Measurements from ENCODE around the gene C6orf132.

Gene C6orf132

GRCh38 chr6:42135722-42136121 is 6.7 kb downstream of the C6orf132 start:
- H3K4me3 ChIP-seq (replicated peaks; ENCODE audit: low read depth, low read length), result no peak overlapping the region
- DNase-seq (ENCODE audit: low read depth), result no peak
- TF ChIP-seq, protein P1, sequence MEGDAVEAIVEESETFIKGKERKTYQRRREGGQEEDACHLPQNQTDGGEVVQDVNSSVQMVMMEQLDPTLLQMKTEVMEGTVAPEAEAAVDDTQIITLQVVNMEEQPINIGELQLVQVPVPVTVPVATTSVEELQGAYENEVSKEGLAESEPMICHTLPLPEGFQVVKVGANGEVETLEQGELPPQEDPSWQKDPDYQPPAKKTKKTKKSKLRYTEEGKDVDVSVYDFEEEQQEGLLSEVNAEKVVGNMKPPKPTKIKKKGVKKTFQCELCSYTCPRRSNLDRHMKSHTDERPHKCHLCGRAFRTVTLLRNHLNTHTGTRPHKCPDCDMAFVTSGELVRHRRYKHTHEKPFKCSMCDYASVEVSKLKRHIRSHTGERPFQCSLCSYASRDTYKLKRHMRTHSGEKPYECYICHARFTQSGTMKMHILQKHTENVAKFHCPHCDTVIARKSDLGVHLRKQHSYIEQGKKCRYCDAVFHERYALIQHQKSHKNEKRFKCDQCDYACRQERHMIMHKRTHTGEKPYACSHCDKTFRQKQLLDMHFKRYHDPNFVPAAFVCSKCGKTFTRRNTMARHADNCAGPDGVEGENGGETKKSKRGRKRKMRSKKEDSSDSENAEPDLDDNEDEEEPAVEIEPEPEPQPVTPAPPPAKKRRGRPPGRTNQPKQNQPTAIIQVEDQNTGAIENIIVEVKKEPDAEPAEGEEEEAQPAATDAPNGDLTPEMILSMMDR (IDR thresholded peaks at IDR 0.05; ENCODE audit: low read length, missing control alignments), result no peak

DNA sequence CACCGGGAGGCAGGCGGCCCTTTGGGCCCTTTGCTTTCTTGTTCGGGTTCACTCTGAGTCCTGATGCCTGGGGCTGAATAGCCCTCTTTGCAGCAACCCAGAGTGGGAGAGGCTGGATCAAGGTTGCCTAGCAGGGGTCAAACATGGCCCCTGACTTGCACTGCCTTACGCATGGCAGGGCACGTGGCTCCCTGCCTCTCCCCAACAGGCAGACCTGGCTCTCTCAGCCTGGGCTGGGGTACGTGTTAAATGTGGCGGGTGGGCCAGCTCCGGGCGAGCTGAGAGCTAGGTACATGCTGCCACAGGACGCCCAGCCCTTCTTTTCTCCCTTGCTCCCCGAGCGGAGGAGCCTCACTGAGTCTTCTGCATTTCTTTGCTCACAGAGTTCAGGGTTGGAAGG is 7.3 kb downstream of the C6orf132 start:
- TF ChIP-seq, protein P1 (IDR thresholded peaks at IDR 0.05; ENCODE audit: low read length, missing control alignments), result no peak
- no peak for DNase-seq (ENCODE audit: low read depth)
- no peak overlapping the region for H3K4me3 ChIP-seq (replicated peaks; ENCODE audit: low read depth, low read length)

- TF ChIP-seq, protein P1 (IDR thresholded peaks at IDR 0.05; ENCODE audit: low read length, missing control alignments), result no peak
- H3K4me3 ChIP-seq (replicated peaks; ENCODE audit: low read depth, low read length), result no peak overlapping the region
- DNase-seq (ENCODE audit: low read depth), result no peak
These were observed 8.5 kb downstream of the C6orf132 start for GRCh38 chr6:42133926-42134325.

GRCh38 chr6:42131531-42131930 is 10.9 kb downstream of the C6orf132 start:
- DNase-seq (ENCODE audit: low read depth), result peak; percentile 71
- TF ChIP-seq, protein P1 (IDR thresholded peaks at IDR 0.05; ENCODE audit: low read length, missing control alignments), result no peak
- H3K4me3 ChIP-seq (replicated peaks; ENCODE audit: low read depth, low read length), result no peak overlapping the region

GRCh38 chr6:42129360-42129676 is 13.1 kb downstream of the C6orf132 start:
- no peak overlapping the region for H3K4me3 ChIP-seq (replicated peaks; ENCODE audit: low read depth, low read length)
- no peak for DNase-seq (ENCODE audit: low read depth)
- TF ChIP-seq, protein P1 (IDR thresholded peaks at IDR 0.05; ENCODE audit: low read length, missing control alignments), result no peak

DNA sequence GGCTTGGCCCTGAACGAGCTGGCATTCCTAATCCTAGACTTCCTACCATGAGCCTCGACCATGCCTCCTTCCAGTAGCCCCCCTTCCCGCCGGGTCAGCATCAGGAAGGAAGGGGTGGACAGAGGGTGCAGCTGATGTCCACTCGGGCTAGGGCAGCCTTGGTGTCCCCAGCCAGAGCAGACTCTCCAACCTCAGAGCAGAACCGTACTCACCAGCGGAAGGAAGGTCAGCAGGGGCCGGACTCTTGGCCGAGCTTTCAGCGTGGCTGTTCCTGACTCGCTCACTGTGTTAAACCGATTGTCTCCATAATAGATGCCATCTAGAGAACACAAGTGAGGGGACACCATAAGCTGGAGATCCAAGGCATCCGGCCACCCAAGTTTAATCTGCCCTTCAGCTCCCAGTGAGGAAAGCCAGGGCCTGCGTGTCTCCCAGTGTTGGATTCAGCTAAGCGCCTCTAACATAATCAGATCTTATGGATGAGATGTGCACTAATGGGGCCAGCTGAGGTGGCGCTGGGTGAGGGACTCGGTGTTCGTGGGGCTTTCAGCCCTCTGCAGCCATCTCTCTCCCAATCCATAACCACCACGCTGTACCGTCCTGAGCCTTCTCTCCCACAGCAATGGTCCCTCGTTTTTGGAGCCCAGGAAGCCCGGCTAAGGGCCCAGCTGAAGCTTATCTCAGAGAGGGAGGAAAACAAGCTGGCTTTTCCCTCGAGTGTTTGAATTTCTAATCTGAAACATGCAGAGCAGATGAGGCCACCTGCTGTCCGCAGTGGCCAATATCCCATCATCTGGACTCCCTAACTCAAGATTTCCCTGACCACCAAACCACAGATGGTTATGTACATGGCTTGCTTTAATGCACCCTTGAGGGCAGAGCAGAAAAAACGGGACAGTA is 13.7 kb downstream of the C6orf132 start:
- TF ChIP-seq, protein P1 (IDR thresholded peaks at IDR 0.05; ENCODE audit: low read length, missing control alignments), result no peak
- no peak for DNase-seq (ENCODE audit: low read depth)
- H3K4me3 ChIP-seq (replicated peaks; ENCODE audit: low read depth, low read length), result no peak overlapping the region

DNA sequence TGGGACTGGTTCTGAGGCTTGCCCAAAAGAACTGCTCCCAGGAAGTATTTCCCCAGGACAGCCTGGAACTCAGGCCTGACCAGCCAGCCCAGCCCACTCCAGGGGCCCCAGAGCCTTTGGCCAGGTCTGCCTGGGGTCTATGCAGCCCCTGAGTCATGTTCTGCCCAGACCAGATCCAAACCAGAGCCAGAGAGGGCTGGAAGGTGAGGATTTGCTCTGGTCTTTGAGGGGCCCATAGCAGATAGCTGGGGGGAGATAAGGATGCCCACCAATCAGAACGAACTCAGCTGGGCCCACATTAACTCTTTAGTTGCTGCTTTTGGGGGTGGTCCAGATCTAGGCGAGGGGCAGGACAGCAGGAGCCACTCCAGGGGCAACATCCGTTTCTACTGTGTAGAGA is 16.8 kb downstream of the C6orf132 start:
- DNase-seq (ENCODE audit: low read depth), result no peak
- TF ChIP-seq, protein P1 (IDR thresholded peaks at IDR 0.05; ENCODE audit: low read length, missing control alignments), result no peak
- no peak overlapping the region for H3K4me3 ChIP-seq (replicated peaks; ENCODE audit: low read depth, low read length)

All from fibroblast of pulmonary artery (primary cell).